Inferior parietal cortex (tissue), 1 donor: ENCODE data around the gene KRTAP4-9.
"Not testable (repeated sequence)": the region's sequence is repeated elsewhere in the genome, so short reads cannot be mapped to it uniquely, and the experiment has no call there.

Experiments used
- DNase-seq: peaks from one replicate; pipeline ENCODE4 v3.0.0-alpha.2; 2016; ENCODE audit errors: extremely low spot score

KRTAP4-9 gene

GRCh38 chr17:41105347-41105746 is at the start of gene KRTAP4-9:
KRTAP4-9 (plus strand) TSS chr17:41105389; CDS start chr17:41105389, 0 bp downstream.
- DNase-seq = not testable (repeated sequence)

GRCh38 chr17:41057547-41057946 is 47.6 kb upstream of the KRTAP4-9 start:
- DNase-seq = no peak

- no peak for DNase-seq
Observed at GRCh38 chr17:41058741-41059140, 46.4 kb upstream of the KRTAP4-9 start.

- DNase-seq = not testable (repeated sequence)
Observed at GRCh38 chr17:41059276-41060051, 45.7 kb upstream of the KRTAP4-9 start.

- DNase-seq = no peak
Observed at GRCh38 chr17:41060052-41060604, 45.1 kb upstream of the KRTAP4-9 start, which contains the start of gene KRTAP2-3. KRTAP2-3 (minus strand) TSS chr17:41060114; CDS start chr17:41060050, 64 bp downstream.

GRCh38 chr17:41061964-41062363 is 43.2 kb upstream of the KRTAP4-9 start:
- no peak for DNase-seq

- DNase-seq = no peak
Observed at GRCh38 chr17:41063449-41063848, 41.7 kb upstream of the KRTAP4-9 start.

- no peak for DNase-seq
Observed at GRCh38 chr17:41064301-41064700, 40.9 kb upstream of the KRTAP4-9 start.

- not testable (repeated sequence) for DNase-seq
Observed at GRCh38 chr17:41065016-41065689, 40.0 kb upstream of the KRTAP4-9 start.

GRCh38 chr17:41065829-41066624 is 39.2 kb upstream of the KRTAP4-9 start, which contains the start of gene KRTAP2-4:
KRTAP2-4 (minus strand) TSS chr17:41065879; CDS start chr17:41065845, 34 bp downstream.
- DNase-seq = no peak

- DNase-seq = no peak
Observed at GRCh38 chr17:41067281-41067680, 37.9 kb upstream of the KRTAP4-9 start.

GRCh38 chr17:41069031-41069430 is 36.2 kb upstream of the KRTAP4-9 start:
- DNase-seq = no peak

- DNase-seq = no peak
Observed at GRCh38 chr17:41071606-41072360, 33.4 kb upstream of the KRTAP4-9 start.

- no peak for DNase-seq
Observed at GRCh38 chr17:41073676-41074075, 31.5 kb upstream of the KRTAP4-9 start.

- DNase-seq = no peak
Observed at GRCh38 chr17:41076788-41077187, 28.4 kb upstream of the KRTAP4-9 start.

GRCh38 chr17:41082626-41083025 is 22.6 kb upstream of the KRTAP4-9 start:
- no peak for DNase-seq

- DNase-seq = not testable (repeated sequence)
Observed at GRCh38 chr17:41083427-41083826, 21.8 kb upstream of the KRTAP4-9 start.

- not testable (repeated sequence) for DNase-seq
Observed at GRCh38 chr17:41084100-41084856, 20.9 kb upstream of the KRTAP4-9 start, which contains the start of gene KRTAP4-7. KRTAP4-7 (plus strand) TSS chr17:41084150; CDS start chr17:41084207, 57 bp downstream.

GRCh38 chr17:41088760-41089352 is 16.3 kb upstream of the KRTAP4-9 start:
- DNase-seq = not testable (repeated sequence)

GRCh38 chr17:41096055-41096454 is 9.1 kb upstream of the KRTAP4-9 start:
- DNase-seq = no peak
